Fibroblast of skin of back (primary cell): ENCODE data around the gene MCC. TPM values are rescaled to one million over a fixed set of nuclear protein-coding genes. Genes with fewer than 3 reads are reported as not detected.

Experiments
- DNase-seq: peaks from one replicate; pipeline ENCODE4 v3.0.0-alpha.2; 2013
- polyA plus RNA-seq, 2 experiments: library from polyadenylated mRNA; unstranded; fragments of 120-200 nt; gene quantifications; one replicate each; pipeline ENCODE4 v1.2.1, GENCODE V29; 2013; ENCODE audit not compliant: insufficient read length in 2 of 2

MCC gene
- polyA plus RNA-seq (2013, experiment 1 of 2; ENCODE audit: insufficient read length) = 4.7 TPM
- 6.4 TPM for polyA plus RNA-seq (2013, experiment 2 of 2; ENCODE audit: insufficient read length)

- peak; percentile 92 for DNase-seq
Measured at GRCh38 chr5:113487781-113488644, at the start of gene MCC. Gene MCC (minus strand): TSS chr5:113488453.

GRCh38 chr5:113531481-113532159 lies 43.4 kb upstream of the MCC start:
- no peak for DNase-seq

GRCh38 chr5:113527746-113528145 lies 39.5 kb upstream of the MCC start:
- DNase-seq = peak; percentile 34

- peak; percentile 17 for DNase-seq
Measured at GRCh38 chr5:113526421-113526820, 38.2 kb upstream of the MCC start.

GRCh38 chr5:113524927-113525326 lies 36.7 kb upstream of the MCC start:
- peak; percentile 9 for DNase-seq

GRCh38 chr5:113523168-113523567 lies 34.9 kb upstream of the MCC start:
- no peak for DNase-seq

- DNase-seq = no peak
Measured at GRCh38 chr5:113520899-113521298, 32.6 kb upstream of the MCC start.

GRCh38 chr5:113520429-113520828 lies 32.2 kb upstream of the MCC start:
- peak; percentile 28 for DNase-seq

GRCh38 chr5:113519412-113519811 lies 31.2 kb upstream of the MCC start:
- DNase-seq = no peak

- DNase-seq = no peak
Measured at GRCh38 chr5:113518884-113519283, 30.6 kb upstream of the MCC start.

GRCh38 chr5:113514289-113514635 lies 26.0 kb upstream of the MCC start:
- no peak for DNase-seq

GRCh38 chr5:113513384-113514288 lies 25.4 kb upstream of the MCC start, which contains the start of gene YTHDC2:
Gene YTHDC2 (plus strand): TSS chr5:113513694. CDS start chr5:113513896, 202 bp downstream.
- DNase-seq = peak; percentile 89

GRCh38 chr5:113512341-113512740 lies 24.1 kb upstream of the MCC start:
- no peak for DNase-seq

GRCh38 chr5:113510836-113511451 lies 22.7 kb upstream of the MCC start:
- peak; percentile 57 for DNase-seq

GRCh38 chr5:113508756-113509155 lies 20.5 kb upstream of the MCC start:
- peak; percentile 65 for DNase-seq

- DNase-seq = no peak
Measured at GRCh38 chr5:113507601-113508000, 19.3 kb upstream of the MCC start.

- peak; percentile 18 for DNase-seq
Measured at GRCh38 chr5:113505181-113505580, 16.9 kb upstream of the MCC start.

GRCh38 chr5:113503146-113503545 lies 14.9 kb upstream of the MCC start:
- DNase-seq = no peak

- DNase-seq = no peak
Measured at GRCh38 chr5:113502073-113502472, 13.8 kb upstream of the MCC start.

GRCh38 chr5:113495422-113495841 lies 7.2 kb upstream of the MCC start:
- DNase-seq = peak; percentile 38

- no peak for DNase-seq
Measured at GRCh38 chr5:113493446-113493845, 5.2 kb upstream of the MCC start.

GRCh38 chr5:113491022-113491421 lies 2.8 kb upstream of the MCC start:
- DNase-seq = no peak
